ENCODE measurements around the gene RIMBP3B. TPM values are rescaled to one million over a fixed set of nuclear protein-coding genes. Genes with fewer than 3 reads are reported as not detected.
"Not testable (repeated sequence)": the region's sequence is repeated elsewhere in the genome, so short reads cannot be mapped to it uniquely, and the experiment has no call there.

RIMBP3B gene
- polyA plus RNA-seq, 1 donor: 0.06 TPM

GRCh38 chr22:21384468-21385357 lies 1.2 kb downstream of the RIMBP3B start:
- H3K36me3 ChIP-seq (ENCODE audit: control insufficient read depth, insufficient read depth, low read length); H3K4me1 ChIP-seq (ENCODE audit: control insufficient read depth, insufficient read depth, low read length); H3K27ac ChIP-seq (ENCODE audit: low read length); H3K9me3 ChIP-seq (ENCODE audit: control insufficient read depth, low read depth, low read length); H3K27me3 ChIP-seq (ENCODE audit: control insufficient read depth, insufficient read depth, low read length); DNase-seq; H3K4me3 ChIP-seq (ENCODE audit: low read length): not testable (repeated sequence)
- WGBS (ENCODE audit: insufficient coverage, low lambda C conversion rate): no CpG with 5 or more reads among the region's 79 CpGs

DNA sequence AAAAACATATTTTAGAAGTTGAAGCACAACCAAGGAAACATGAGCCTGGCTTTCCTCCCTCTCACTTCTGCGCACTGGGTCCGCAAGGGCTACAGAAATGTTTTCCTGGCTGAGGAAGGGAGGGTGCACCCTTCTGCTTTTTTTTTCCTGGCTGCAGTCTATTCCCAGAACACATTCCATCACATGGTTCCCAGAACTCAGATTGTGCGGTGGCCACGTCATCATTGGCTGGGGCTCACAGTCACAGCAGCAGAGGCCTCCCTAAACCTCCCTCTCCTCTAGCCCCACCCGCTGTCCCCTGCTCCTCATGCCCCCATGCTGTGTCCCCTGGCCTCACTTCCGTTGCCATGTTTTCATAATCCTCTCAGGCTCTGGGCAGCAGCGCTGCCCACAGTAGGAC lies 5.9 kb downstream of the RIMBP3B start:
- not testable (repeated sequence) for H3K9me3 ChIP-seq (ENCODE audit: control insufficient read depth, low read depth, low read length); DNase-seq; H3K4me3 ChIP-seq (ENCODE audit: low read length); H3K36me3 ChIP-seq (ENCODE audit: control insufficient read depth, insufficient read depth, low read length); H3K27me3 ChIP-seq (ENCODE audit: control insufficient read depth, insufficient read depth, low read length); H3K4me1 ChIP-seq (ENCODE audit: control insufficient read depth, insufficient read depth, low read length); H3K27ac ChIP-seq (ENCODE audit: low read length)
- WGBS (ENCODE audit: insufficient coverage, low lambda C conversion rate): no CpG with 5 or more reads among the region's 7 CpGs

- no CpG with 5 or more reads among the region's 9 CpGs for WGBS (ENCODE audit: insufficient coverage, low lambda C conversion rate)
- not testable (repeated sequence) for H3K4me3 ChIP-seq (ENCODE audit: low read length); H3K36me3 ChIP-seq (ENCODE audit: control insufficient read depth, insufficient read depth, low read length); H3K4me1 ChIP-seq (ENCODE audit: control insufficient read depth, insufficient read depth, low read length); H3K9me3 ChIP-seq (ENCODE audit: control insufficient read depth, low read depth, low read length); H3K27me3 ChIP-seq (ENCODE audit: control insufficient read depth, insufficient read depth, low read length); DNase-seq; H3K27ac ChIP-seq (ENCODE audit: low read length)
Measured at GRCh38 chr22:21390013-21390412, 6.5 kb downstream of the RIMBP3B start.

- H3K27ac ChIP-seq (ENCODE audit: low read length); H3K36me3 ChIP-seq (ENCODE audit: control insufficient read depth, insufficient read depth, low read length); H3K27me3 ChIP-seq (ENCODE audit: control insufficient read depth, insufficient read depth, low read length); H3K4me3 ChIP-seq (ENCODE audit: low read length); H3K9me3 ChIP-seq (ENCODE audit: control insufficient read depth, low read depth, low read length); DNase-seq; H3K4me1 ChIP-seq (ENCODE audit: control insufficient read depth, insufficient read depth, low read length): not testable (repeated sequence)
- no CpG with 5 or more reads among the region's 7 CpGs for WGBS (ENCODE audit: insufficient coverage, low lambda C conversion rate)
Measured at GRCh38 chr22:21394613-21395012, 11.1 kb downstream of the RIMBP3B start.

GRCh38 chr22:21401197-21401969 lies 17.8 kb downstream of the RIMBP3B start:
- not testable (repeated sequence) for H3K4me3 ChIP-seq (ENCODE audit: low read length); H3K27ac ChIP-seq (ENCODE audit: low read length); H3K9me3 ChIP-seq (ENCODE audit: control insufficient read depth, low read depth, low read length); H3K36me3 ChIP-seq (ENCODE audit: control insufficient read depth, insufficient read depth, low read length); DNase-seq; H3K27me3 ChIP-seq (ENCODE audit: control insufficient read depth, insufficient read depth, low read length); H3K4me1 ChIP-seq (ENCODE audit: control insufficient read depth, insufficient read depth, low read length)
- no CpG with 5 or more reads among the region's 21 CpGs for WGBS (ENCODE audit: insufficient coverage, low lambda C conversion rate)

- not testable (repeated sequence) for H3K4me1 ChIP-seq (ENCODE audit: control insufficient read depth, insufficient read depth, low read length); H3K4me3 ChIP-seq (ENCODE audit: low read length); H3K27me3 ChIP-seq (ENCODE audit: control insufficient read depth, insufficient read depth, low read length); H3K9me3 ChIP-seq (ENCODE audit: control insufficient read depth, low read depth, low read length); H3K36me3 ChIP-seq (ENCODE audit: control insufficient read depth, insufficient read depth, low read length); H3K27ac ChIP-seq (ENCODE audit: low read length); DNase-seq
- no CpG with 5 or more reads among the region's 5 CpGs for WGBS (ENCODE audit: insufficient coverage, low lambda C conversion rate)
Measured at GRCh38 chr22:21402763-21403314, 19.3 kb downstream of the RIMBP3B start.

DNA sequence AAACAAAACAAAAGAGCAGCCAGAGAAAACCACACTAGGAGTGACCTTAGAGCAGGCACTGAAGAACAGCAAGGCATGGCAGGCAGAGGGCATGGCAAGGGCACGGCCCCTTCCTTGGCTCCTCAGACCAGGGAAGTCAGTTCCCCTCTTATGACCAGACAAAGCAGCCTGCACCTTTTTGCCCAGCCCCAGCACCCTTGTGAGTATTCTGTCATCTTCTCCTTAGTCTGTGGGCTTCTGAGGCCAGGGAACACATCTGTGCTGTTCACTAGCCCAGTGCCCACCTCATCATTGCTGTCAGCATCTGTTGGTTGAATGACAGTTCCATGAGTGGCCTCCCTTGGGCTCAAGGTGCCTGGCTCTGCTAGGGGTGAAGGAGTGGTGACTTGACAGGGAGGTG lies 23.6 kb downstream of the RIMBP3B start:
- not testable (repeated sequence) for H3K27me3 ChIP-seq (ENCODE audit: control insufficient read depth, insufficient read depth, low read length); H3K4me3 ChIP-seq (ENCODE audit: low read length); H3K27ac ChIP-seq (ENCODE audit: low read length); H3K36me3 ChIP-seq (ENCODE audit: control insufficient read depth, insufficient read depth, low read length); H3K4me1 ChIP-seq (ENCODE audit: control insufficient read depth, insufficient read depth, low read length); DNase-seq; H3K9me3 ChIP-seq (ENCODE audit: control insufficient read depth, low read depth, low read length)
- WGBS (ENCODE audit: insufficient coverage, low lambda C conversion rate): no CpG with 5 or more reads among the region's 1 CpG

- not testable (repeated sequence) for H3K9me3 ChIP-seq (ENCODE audit: control insufficient read depth, low read depth, low read length); H3K36me3 ChIP-seq (ENCODE audit: control insufficient read depth, insufficient read depth, low read length); H3K4me3 ChIP-seq (ENCODE audit: low read length); DNase-seq; H3K27ac ChIP-seq (ENCODE audit: low read length); H3K27me3 ChIP-seq (ENCODE audit: control insufficient read depth, insufficient read depth, low read length); H3K4me1 ChIP-seq (ENCODE audit: control insufficient read depth, insufficient read depth, low read length)
- no CpG with 5 or more reads among the region's 4 CpGs for WGBS (ENCODE audit: insufficient coverage, low lambda C conversion rate)
Measured at GRCh38 chr22:21407792-21408191, 24.2 kb downstream of the RIMBP3B start.

GRCh38 chr22:21416375-21416774 lies 32.8 kb downstream of the RIMBP3B start:
- no CpG with 5 or more reads among the region's 25 CpGs for WGBS (ENCODE audit: insufficient coverage, low lambda C conversion rate)
- H3K27ac ChIP-seq (ENCODE audit: low read length); H3K27me3 ChIP-seq (ENCODE audit: control insufficient read depth, insufficient read depth, low read length); H3K4me3 ChIP-seq (ENCODE audit: low read length); H3K4me1 ChIP-seq (ENCODE audit: control insufficient read depth, insufficient read depth, low read length); DNase-seq; H3K36me3 ChIP-seq (ENCODE audit: control insufficient read depth, insufficient read depth, low read length); H3K9me3 ChIP-seq (ENCODE audit: control insufficient read depth, low read depth, low read length): not testable (repeated sequence)

DNA sequence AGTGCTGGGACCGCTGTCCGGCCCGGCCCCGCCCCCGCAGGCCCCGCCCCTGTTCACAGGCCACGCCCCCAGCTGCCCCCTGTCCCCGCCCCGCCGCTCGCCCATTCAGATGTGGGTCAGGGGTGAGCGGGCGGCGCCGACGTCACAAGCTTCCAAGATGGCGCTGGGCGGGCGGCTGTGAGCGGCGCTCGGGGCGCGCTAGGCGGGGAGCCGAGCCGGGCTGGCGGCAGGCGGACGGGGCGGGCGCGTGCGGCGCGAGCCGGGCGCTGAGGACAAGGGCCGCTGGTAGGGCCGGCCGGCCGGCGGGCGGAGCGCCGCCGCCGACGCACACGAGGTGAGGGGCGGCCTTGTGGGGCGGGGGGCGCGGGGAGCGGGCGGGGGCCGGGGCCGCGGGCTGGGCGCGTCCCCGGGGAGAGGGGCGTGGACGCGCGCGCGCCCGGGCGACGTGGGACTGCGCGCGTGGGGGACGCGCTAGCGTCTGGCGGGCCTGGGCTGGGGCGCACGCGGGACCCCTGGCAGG lies 33.7 kb downstream of the RIMBP3B start, which contains the start of gene HIC2:
Gene HIC2, plus strand, starts transcription at position 145 of the 520 bp plus-strand sequence. CDS start 25,461 bp downstream, outside the sequence.
- not testable (repeated sequence) for H3K27ac ChIP-seq (ENCODE audit: low read length); DNase-seq; H3K4me1 ChIP-seq (ENCODE audit: control insufficient read depth, insufficient read depth, low read length); H3K27me3 ChIP-seq (ENCODE audit: control insufficient read depth, insufficient read depth, low read length); H3K9me3 ChIP-seq (ENCODE audit: control insufficient read depth, low read depth, low read length); H3K36me3 ChIP-seq (ENCODE audit: control insufficient read depth, insufficient read depth, low read length)
- peak within 1 kb of the TSS; percentile 32 for H3K4me3 ChIP-seq (ENCODE audit: low read length)
- no CpG with 5 or more reads among the region's 81 CpGs for WGBS (ENCODE audit: insufficient coverage, low lambda C conversion rate)
